GM23338 (cell line): ENCODE measurements around the gene RAB25. TPM values are rescaled to one million over a fixed set of nuclear protein-coding genes. Genes with fewer than 3 reads are reported as not detected.

Experiments
- CTCF ChIP-seq, 2 experiments: fragments of 200-600 bp in 1 of 2; sonication (generic) in 1 of 2; conservative IDR thresholded peaks; 2 replicates each; pipeline versions ENCODE4 v1.5.1 to v1.6.1; 2016 to 2017; ENCODE audit warnings: antibody characterized with exemption in 2 of 2, low read depth in 2 of 2, mild to moderate bottlenecking in 2 of 2, moderate library complexity in 1 of 2
- REST ChIP-seq: IDR thresholded peaks from one replicate; pipeline ENCODE4 v1.6.1; 2018; ENCODE audit warnings: antibody characterized with exemption; ENCODE audit not compliant: unreplicated experiment
- ZNF462 ChIP-seq: fragments of 250-450 bp; sonication (Bioruptor Pico); IDR thresholded peaks from 2 replicates; pipeline ENCODE4 v1.5.0; 2020; ENCODE audit warnings: mild to moderate bottlenecking, moderate library complexity
- polyA plus RNA-seq: library from polyadenylated mRNA; unstranded; fragments of >200 nt; fragmentation: Nextera tagmentation; extraction: Ambion mirVana; gene quantifications from 2 replicates; pipeline ENCODE4 v1.2.1, GENCODE V29; 2016
- total RNA-seq: library from RNA; depleted of rRNA; stranded (reverse); fragments of >200 nt; shearing (Covaris generic); gene quantifications from 2 replicates; pipeline ENCODE4 v1.2.3, GENCODE V29; 2014

The RAB25 gene
- total and polyA plus RNA-seq, 2 experiments from 2014 or later = 30.0 to 42.7 TPM

GRCh38 chr1:156090138-156090839 lies 29.3 kb downstream of the RAB25 start (continued):
- TF ChIP-seq ZNF462 (CRISPR knock-in tag) (no peak), CTCF (conservative IDR thresholded peaks at IDR 0.05; ENCODE audit: low read depth in 2 of 2) (no peak), REST (no peak)
